ENCODE measurements around the gene OTUD1.

DNA sequence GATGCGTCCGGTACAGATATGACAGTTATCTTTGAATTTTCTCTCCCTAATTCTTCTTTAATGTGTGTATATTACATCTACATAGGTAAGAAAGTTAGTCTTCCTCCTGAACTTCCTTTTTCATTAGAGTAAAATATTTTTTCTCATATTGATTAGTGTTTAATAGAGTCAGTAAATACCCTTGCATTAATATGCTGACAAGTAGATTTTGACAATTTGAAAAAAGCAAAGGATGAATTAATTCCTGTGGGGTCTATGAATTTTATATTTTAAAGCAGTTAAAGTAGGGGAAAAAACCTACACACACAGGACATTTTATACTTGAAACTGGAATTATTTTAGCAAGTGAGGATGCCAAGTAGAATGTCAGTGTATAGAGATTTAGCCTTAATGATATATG lies 9.4 kb downstream of the OTUD1 start:
- TF ChIP-seq, protein P1, sequence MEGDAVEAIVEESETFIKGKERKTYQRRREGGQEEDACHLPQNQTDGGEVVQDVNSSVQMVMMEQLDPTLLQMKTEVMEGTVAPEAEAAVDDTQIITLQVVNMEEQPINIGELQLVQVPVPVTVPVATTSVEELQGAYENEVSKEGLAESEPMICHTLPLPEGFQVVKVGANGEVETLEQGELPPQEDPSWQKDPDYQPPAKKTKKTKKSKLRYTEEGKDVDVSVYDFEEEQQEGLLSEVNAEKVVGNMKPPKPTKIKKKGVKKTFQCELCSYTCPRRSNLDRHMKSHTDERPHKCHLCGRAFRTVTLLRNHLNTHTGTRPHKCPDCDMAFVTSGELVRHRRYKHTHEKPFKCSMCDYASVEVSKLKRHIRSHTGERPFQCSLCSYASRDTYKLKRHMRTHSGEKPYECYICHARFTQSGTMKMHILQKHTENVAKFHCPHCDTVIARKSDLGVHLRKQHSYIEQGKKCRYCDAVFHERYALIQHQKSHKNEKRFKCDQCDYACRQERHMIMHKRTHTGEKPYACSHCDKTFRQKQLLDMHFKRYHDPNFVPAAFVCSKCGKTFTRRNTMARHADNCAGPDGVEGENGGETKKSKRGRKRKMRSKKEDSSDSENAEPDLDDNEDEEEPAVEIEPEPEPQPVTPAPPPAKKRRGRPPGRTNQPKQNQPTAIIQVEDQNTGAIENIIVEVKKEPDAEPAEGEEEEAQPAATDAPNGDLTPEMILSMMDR (IDR thresholded peaks at IDR 0.05) = no peak
- no peak for TF ChIP-seq ZNF302 (CRISPR knock-in tag; IDR thresholded peaks at IDR 0.05)
- TF ChIP-seq, protein P2, sequence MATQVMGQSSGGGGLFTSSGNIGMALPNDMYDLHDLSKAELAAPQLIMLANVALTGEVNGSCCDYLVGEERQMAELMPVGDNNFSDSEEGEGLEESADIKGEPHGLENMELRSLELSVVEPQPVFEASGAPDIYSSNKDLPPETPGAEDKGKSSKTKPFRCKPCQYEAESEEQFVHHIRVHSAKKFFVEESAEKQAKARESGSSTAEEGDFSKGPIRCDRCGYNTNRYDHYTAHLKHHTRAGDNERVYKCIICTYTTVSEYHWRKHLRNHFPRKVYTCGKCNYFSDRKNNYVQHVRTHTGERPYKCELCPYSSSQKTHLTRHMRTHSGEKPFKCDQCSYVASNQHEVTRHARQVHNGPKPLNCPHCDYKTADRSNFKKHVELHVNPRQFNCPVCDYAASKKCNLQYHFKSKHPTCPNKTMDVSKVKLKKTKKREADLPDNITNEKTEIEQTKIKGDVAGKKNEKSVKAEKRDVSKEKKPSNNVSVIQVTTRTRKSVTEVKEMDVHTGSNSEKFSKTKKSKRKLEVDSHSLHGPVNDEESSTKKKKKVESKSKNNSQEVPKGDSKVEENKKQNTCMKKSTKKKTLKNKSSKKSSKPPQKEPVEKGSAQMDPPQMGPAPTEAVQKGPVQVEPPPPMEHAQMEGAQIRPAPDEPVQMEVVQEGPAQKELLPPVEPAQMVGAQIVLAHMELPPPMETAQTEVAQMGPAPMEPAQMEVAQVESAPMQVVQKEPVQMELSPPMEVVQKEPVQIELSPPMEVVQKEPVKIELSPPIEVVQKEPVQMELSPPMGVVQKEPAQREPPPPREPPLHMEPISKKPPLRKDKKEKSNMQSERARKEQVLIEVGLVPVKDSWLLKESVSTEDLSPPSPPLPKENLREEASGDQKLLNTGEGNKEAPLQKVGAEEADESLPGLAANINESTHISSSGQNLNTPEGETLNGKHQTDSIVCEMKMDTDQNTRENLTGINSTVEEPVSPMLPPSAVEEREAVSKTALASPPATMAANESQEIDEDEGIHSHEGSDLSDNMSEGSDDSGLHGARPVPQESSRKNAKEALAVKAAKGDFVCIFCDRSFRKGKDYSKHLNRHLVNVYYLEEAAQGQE (IDR thresholded peaks at IDR 0.05) = no peak
- TF ChIP-seq RFX5 (IDR thresholded peaks at IDR 0.05) = no peak
- TF ChIP-seq, protein P3, sequence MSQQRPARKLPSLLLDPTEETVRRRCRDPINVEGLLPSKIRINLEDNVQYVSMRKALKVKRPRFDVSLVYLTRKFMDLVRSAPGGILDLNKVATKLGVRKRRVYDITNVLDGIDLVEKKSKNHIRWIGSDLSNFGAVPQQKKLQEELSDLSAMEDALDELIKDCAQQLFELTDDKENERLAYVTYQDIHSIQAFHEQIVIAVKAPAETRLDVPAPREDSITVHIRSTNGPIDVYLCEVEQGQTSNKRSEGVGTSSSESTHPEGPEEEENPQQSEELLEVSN (IDR thresholded peaks at IDR 0.05; ENCODE audit: borderline replicate concordance, low read depth) = no peak
- no peak for TF ChIP-seq MYC (IDR thresholded peaks at IDR 0.05; ENCODE audit: borderline replicate concordance, low read length)
- no peak for TF ChIP-seq SMC3 (IDR thresholded peaks at IDR 0.05)
- TF ChIP-seq ZFP36 (IDR thresholded peaks at IDR 0.05; ENCODE audit: borderline replicate concordance, partially characterized antibody) = no peak
- no peak for TF ChIP-seq ZSCAN20 (CRISPR knock-in tag; IDR thresholded peaks at IDR 0.05)
- no peak for TF ChIP-seq POLR2A (IDR thresholded peaks at IDR 0.05; ENCODE audit: low read length)
- no peak for TF ChIP-seq ESRRA (IDR thresholded peaks at IDR 0.05; ENCODE audit: borderline replicate concordance, low read length)
- TF ChIP-seq RAD21 (conservative IDR thresholded peaks at IDR 0.05 in 1 of 2, IDR thresholded peaks at IDR 0.05 in 1 of 2) = no peak
- TF ChIP-seq, protein P4, sequence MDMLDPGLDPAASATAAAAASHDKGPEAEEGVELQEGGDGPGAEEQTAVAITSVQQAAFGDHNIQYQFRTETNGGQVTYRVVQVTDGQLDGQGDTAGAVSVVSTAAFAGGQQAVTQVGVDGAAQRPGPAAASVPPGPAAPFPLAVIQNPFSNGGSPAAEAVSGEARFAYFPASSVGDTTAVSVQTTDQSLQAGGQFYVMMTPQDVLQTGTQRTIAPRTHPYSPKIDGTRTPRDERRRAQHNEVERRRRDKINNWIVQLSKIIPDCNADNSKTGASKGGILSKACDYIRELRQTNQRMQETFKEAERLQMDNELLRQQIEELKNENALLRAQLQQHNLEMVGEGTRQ (IDR thresholded peaks at IDR 0.05) = no peak
- TF ChIP-seq EP300 (IDR thresholded peaks at IDR 0.05) = no peak
